Neutrophil (primary cell): ENCODE results near the gene ZBTB26.

Experiments used
- H3K27ac ChIP-seq: fragments of 200-600 bp; sonication (generic); 2 replicates; pipeline ENCODE4 v1.5.1; 2016; ENCODE audit warnings: mild to moderate bottlenecking, moderate library complexity
- H3K27me3 ChIP-seq: fragments of 200-600 bp; sonication (generic); 2 replicates; pipeline ENCODE4 v1.6.0; 2016; ENCODE audit warnings: mild to moderate bottlenecking
- H3K36me3 ChIP-seq: fragments of 200-600 bp; sonication (generic); 2 replicates; pipeline ENCODE4 v1.5.1; 2017
- H3K4me1 ChIP-seq, 2 experiments: fragments of 200-600 bp in 1 of 2; sonication (generic) in 1 of 2; 1 replicate in 1 of 2; 2 replicates in 1 of 2; pipeline versions ENCODE4 v1.5.1 to v1.6.1; 2013 to 2016; ENCODE audit warnings: low read depth in 1 of 2, low read length in 1 of 2, mild to moderate bottlenecking in 1 of 2, moderate library complexity in 1 of 2; ENCODE audit not compliant: control insufficient read depth in 1 of 2, insufficient read depth in 1 of 2
- H3K4me3 ChIP-seq, 2 experiments: fragments of 200-600 bp in 1 of 2; sonication (generic) in 1 of 2; 1 replicate in 1 of 2; 2 replicates in 1 of 2; pipeline ENCODE4 v1.5.1; 2013 to 2016; ENCODE audit warnings: low read depth in 1 of 2, low read length in 1 of 2, mild to moderate bottlenecking in 1 of 2, moderate library complexity in 1 of 2
- H3K9me3 ChIP-seq: fragments of 200-600 bp; sonication (generic); 2 replicates; pipeline ENCODE4 v1.5.1; 2016
- TF ChIP-seq, protein P1 (sequence below): fragments of 200-600 bp; sonication (generic); IDR thresholded peaks from 2 replicates; pipeline ENCODE4 v1.5.1; 2016; ENCODE audit warnings: antibody characterized with exemption

The ZBTB26 gene

DNA sequence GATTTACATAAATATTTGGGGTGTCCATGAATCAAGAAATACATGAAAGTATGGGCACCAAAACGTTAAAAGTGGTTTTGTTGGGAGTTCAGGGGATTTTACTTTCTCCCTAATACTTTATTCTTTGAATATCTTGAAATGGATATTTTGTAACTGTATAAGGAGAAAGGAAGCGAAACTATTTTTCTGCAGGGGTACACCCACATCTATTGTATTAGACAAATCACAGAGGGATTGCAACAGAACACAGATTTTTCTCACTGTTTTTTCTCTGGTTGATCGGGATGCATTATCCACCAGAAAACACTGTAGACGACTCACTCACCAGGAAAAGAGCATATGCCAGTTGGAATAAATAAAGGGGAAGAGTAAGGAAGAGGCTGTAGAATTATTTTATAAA lies 8.3 kb upstream of the ZBTB26 start:
- Histone ChIP-seq H3K27me3 (no peaks in the 10 kb centered on the region), H3K36me3 (peaks cover 20% of the 10 kb centered on the region), H3K4me1 (peaks cover 18 to 21% of the 10 kb centered on the region in 2 experiments), H3K4me3 (no peak overlapping the region), H3K9me3 (no peaks in the 10 kb centered on the region), H3K27ac (peak overlapping the region; percentile 90)
- TF ChIP-seq, protein P1, sequence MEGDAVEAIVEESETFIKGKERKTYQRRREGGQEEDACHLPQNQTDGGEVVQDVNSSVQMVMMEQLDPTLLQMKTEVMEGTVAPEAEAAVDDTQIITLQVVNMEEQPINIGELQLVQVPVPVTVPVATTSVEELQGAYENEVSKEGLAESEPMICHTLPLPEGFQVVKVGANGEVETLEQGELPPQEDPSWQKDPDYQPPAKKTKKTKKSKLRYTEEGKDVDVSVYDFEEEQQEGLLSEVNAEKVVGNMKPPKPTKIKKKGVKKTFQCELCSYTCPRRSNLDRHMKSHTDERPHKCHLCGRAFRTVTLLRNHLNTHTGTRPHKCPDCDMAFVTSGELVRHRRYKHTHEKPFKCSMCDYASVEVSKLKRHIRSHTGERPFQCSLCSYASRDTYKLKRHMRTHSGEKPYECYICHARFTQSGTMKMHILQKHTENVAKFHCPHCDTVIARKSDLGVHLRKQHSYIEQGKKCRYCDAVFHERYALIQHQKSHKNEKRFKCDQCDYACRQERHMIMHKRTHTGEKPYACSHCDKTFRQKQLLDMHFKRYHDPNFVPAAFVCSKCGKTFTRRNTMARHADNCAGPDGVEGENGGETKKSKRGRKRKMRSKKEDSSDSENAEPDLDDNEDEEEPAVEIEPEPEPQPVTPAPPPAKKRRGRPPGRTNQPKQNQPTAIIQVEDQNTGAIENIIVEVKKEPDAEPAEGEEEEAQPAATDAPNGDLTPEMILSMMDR: no peak

DNA sequence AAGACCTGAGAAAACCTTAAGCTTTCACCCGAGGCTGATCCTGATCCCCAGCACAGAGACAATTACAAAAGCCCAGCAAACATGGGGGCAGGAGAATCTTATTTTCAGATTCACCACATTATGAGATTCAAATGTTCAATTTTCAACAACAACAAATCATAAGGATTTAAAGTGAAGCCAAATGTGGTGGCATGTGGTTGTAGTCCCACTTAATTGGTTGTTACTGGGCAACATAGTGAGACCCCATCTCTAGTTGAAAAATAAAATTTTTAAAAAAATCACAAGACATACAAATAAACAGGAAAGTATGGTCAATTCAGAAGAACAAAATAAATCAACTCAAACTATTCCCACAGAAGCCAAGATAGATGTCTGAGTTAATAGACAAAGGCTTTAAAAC lies 5.6 kb upstream of the ZBTB26 start:
- Histone ChIP-seq H3K27me3 (no peaks in the 10 kb centered on the region), H3K4me1 (peaks cover 27 to 28% of the 10 kb centered on the region in 2 experiments), H3K9me3 (no peaks in the 10 kb centered on the region), H3K36me3 (peaks cover 20% of the 10 kb centered on the region), H3K27ac (no peak overlapping the region), H3K4me3 (no peak overlapping the region)
- TF ChIP-seq, protein P1: no peak

DNA sequence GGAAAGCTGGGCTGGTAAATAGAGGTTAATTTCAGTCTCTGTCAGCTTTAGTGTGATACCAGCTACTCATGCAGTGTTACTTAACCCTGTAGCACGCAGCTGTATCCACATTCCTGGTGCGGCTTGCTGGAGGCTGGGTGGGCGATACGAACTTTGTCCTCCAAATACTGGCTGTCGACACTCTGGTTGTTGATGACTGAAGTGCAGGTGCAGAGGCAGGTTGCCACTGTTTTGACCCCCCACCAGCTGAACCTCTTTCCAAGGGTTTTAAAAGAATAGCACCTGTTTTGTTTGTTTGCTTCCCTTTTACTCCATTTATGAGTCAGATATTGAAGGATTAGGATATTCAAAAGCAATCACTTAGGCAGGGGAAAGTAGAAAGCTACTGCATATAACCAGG lies 5.2 kb upstream of the ZBTB26 start:
- TF ChIP-seq, protein P1: no peak
- H3K27me3 ChIP-seq: no peaks in the 10 kb centered on the region
- no peak overlapping the region for H3K4me3 ChIP-seq
- peaks cover 20% of the 10 kb centered on the region for H3K36me3 ChIP-seq
- H3K9me3 ChIP-seq: no peaks in the 10 kb centered on the region
- no peak overlapping the region for H3K27ac ChIP-seq
- H3K4me1 ChIP-seq: peaks cover 25 to 27% of the 10 kb centered on the region in 2 experiments

DNA sequence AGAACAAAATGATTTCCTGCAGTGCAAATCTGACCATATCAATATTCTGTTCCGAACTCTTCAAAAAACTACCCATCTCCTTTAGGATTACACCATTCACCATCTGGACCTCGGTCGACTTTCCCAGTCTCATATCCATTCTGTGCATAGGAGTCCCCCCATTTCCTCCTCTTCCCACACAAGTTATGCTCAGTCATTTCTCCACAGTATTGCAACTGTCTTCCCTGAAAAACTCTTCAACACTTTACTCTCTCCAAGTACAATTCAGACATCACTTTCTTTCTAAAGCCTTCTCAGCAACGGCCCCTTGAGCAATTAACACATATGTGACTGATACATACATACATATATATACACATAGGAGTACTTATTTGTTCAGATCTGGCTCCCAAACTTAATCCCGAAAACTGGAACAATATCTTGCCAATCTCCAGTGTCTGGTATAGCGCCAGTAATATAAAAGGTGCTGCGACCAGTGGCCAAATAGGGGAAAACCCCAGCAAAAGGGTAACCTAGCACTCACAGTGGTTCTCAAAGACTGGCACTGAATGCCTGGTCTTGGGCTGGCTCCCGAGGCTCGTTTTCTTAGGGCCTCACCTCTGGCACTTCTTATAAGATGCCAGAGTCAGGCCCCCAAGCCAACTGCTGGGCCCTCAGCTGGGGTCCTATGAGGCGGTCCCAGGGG lies 629 bp downstream of the ZBTB26 start:
- Histone ChIP-seq H3K9me3 (no peaks in the 10 kb centered on the region), H3K27ac (peak overlapping the region; percentile 80), H3K36me3 (no peaks in the 10 kb centered on the region), H3K27me3 (no peaks in the 10 kb centered on the region), H3K4me1 (peaks cover 25 to 29% of the 10 kb centered on the region in 2 experiments), H3K4me3 (peak overlapping the region; percentile 77 to 96)
- TF ChIP-seq, protein P1: no peak

DNA sequence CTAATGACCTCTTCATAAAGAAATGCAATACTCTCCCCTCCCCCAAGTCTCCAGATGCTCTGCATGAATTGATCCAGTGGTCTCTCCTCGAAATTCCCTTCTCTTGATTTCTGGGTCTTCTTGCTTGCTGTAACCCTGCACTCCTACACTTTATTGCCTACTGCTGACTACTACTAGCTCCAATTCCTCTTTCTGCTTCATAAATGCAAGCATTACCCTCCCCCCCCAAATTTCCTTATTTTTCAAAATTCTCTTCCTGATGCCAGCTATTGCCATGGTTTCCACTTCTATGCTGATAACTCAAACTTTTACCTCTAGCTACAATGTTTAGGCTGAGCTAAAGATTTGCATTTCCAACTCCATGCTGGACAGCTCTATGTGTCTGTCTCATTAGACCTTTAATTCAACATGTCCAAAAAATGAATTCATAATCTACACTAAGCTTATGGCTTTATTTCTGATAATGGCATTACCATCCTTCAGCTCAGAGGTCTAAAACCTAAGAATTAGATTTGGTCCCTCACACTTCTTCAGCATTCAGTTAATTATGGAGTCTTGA lies 1.4 kb downstream of the ZBTB26 start:
- no peak overlapping the region for H3K4me3 ChIP-seq
- TF ChIP-seq, protein P1: no peak
- no peaks in the 10 kb centered on the region for H3K27me3 ChIP-seq
- H3K36me3 ChIP-seq: no peaks in the 10 kb centered on the region
- H3K9me3 ChIP-seq: no peaks in the 10 kb centered on the region
- H3K27ac ChIP-seq: no peak overlapping the region
- H3K4me1 ChIP-seq: peaks cover 25 to 29% of the 10 kb centered on the region in 2 experiments
